ENCODE measurements around the gene C1QA.

DNA sequence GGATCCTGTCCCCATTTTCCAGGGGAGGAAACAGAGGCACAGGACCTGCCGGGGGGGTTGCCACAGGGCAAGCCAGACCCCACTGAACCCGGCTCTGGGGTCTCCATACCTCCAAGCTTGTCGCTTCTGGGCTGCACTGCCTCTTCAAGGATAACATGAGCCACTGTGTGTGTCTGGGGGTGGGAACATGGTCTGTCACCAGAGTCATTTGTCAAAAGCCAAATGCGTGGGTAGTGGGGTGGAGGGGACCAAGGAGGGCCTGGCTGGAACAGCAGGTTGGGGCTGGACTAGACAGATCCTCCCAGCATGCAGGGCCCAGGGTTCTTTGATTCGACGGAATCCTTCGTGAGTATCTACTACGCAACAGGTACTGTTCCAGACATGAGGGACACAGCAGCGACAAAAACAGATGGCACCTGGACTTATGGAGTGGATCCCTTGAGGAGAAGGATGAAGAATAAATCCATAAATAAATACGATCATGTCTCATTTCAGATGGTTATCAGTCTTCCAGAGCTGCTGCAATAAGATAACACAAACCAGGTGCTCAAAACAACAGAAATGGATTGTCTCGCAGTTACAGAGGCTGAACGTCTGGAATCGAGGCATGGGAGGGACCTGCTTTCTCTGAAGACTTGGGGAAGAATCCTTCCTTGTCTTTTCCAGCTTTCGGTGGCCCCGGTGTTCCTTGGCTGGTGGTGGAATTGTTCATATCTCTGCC lies 45.3 kb downstream of the C1QA start:
- TF ChIP-seq, protein P1, sequence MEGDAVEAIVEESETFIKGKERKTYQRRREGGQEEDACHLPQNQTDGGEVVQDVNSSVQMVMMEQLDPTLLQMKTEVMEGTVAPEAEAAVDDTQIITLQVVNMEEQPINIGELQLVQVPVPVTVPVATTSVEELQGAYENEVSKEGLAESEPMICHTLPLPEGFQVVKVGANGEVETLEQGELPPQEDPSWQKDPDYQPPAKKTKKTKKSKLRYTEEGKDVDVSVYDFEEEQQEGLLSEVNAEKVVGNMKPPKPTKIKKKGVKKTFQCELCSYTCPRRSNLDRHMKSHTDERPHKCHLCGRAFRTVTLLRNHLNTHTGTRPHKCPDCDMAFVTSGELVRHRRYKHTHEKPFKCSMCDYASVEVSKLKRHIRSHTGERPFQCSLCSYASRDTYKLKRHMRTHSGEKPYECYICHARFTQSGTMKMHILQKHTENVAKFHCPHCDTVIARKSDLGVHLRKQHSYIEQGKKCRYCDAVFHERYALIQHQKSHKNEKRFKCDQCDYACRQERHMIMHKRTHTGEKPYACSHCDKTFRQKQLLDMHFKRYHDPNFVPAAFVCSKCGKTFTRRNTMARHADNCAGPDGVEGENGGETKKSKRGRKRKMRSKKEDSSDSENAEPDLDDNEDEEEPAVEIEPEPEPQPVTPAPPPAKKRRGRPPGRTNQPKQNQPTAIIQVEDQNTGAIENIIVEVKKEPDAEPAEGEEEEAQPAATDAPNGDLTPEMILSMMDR (IDR thresholded peaks at IDR 0.05; ENCODE audit: poor library complexity, severe bottlenecking): no peak
- TF ChIP-seq POLR2AphosphoS5 (IDR thresholded peaks at IDR 0.05) (no peak), EZH2 (IDR thresholded peaks at IDR 0.05; ENCODE audit: borderline replicate concordance, insufficient read depth, low read length, poor library complexity, severe bottlenecking) (no peak)

Measured in neural cell (in vitro differentiated cells).